Gastroesophageal sphincter (tissue), 4 donors: Measurements from ENCODE around the gene FXR2. TPM values are rescaled to one million over a fixed set of nuclear protein-coding genes. Genes with fewer than 3 reads are reported as not detected.

ENCODE experiments used
- ATAC-seq: fragments of 150-250 bp; one replicate; pipeline ENCODE4 v1.9.1; 2016; ENCODE audit warnings: mild to moderate bottlenecking, moderate library complexity
- H3K27ac ChIP-seq, 4 donors: fragments of 200-600 bp; sonication (generic) in 3 of 4; 1 replicate in 3 of 4; 2 replicates in 1 of 4; pipeline ENCODE4 v1.5.1; 2016 to 2019
- H3K27me3 ChIP-seq: fragments of 200-600 bp; sonication (generic); one replicate; pipeline ENCODE4 v1.5.1; 2019
- H3K36me3 ChIP-seq, 2 donors: fragments of 200-600 bp; sonication (generic); one replicate each; pipeline ENCODE4 v1.5.1; 2019; ENCODE audit warnings: control low read depth in 1 of 2
- H3K4me1 ChIP-seq, 3 donors: fragments of 200-600 bp; sonication (generic); 1 replicate in 2 of 3; 2 replicates in 1 of 3; pipeline ENCODE4 v1.5.1; 2016 to 2019; ENCODE audit warnings: control low read depth in 2 of 3
- H3K4me3 ChIP-seq, 2 donors: fragments of 200-600 bp; sonication (generic); one replicate each; pipeline ENCODE4 v1.5.1; 2019; ENCODE audit warnings: mild to moderate bottlenecking in 1 of 2, moderate library complexity in 1 of 2
- H3K9me3 ChIP-seq, 3 donors: fragments of 200-600 bp; sonication (generic); one replicate each; pipeline ENCODE4 v1.5.1; 2017 to 2019; ENCODE audit warnings: control low read depth in 2 of 3
- EP300 ChIP-seq: sonication (generic); formaldehyde crosslinking; IDR thresholded peaks from one replicate; pipeline ENCODE4 v1.6.1; 2017; ENCODE audit warnings: antibody characterized with exemption, mild to moderate bottlenecking
- POLR2A ChIP-seq, 2 donors: fragments of 450-650 bp; IDR thresholded peaks; one replicate each; pipeline ENCODE4 v1.6.1; 2017; ENCODE audit warnings: antibody characterized with exemption in 2 of 2, mild to moderate bottlenecking in 2 of 2, moderate library complexity in 1 of 2
- POLR2AphosphoS5 ChIP-seq: sonication (generic); formaldehyde crosslinking; IDR thresholded peaks from one replicate; pipeline ENCODE4 v1.6.1; 2017; ENCODE audit warnings: antibody characterized with exemption
- WGBS, 2 donors: methylation state at CpG; one replicate each; pipeline ENCODE4 v1.1.5; 2018; ENCODE audit warnings: low coverage in 1 of 2; 5-methylcytosine and 5-hydroxymethylcytosine counted together
- total RNA-seq, 4 donors: library from RNA; depleted of rRNA; stranded (reverse); fragments of >200 nt; gene quantifications; one replicate each; pipeline ENCODE4 v1.1.0, GENCODE V29; 2016
- TF ChIP-seq, protein P1 (sequence below), 4 experiments: fragments of 200-600 bp in 2 of 4; fragments of 450-650 bp in 2 of 4; sonication (generic) in 1 of 4; IDR thresholded peaks; one replicate each; pipeline ENCODE4 v1.5.1; 2017 to 2019; ENCODE audit warnings: antibody characterized with exemption in 4 of 4, mild to moderate bottlenecking in 2 of 4, moderate library complexity in 2 of 4

FXR2 gene
- total RNA-seq, result 10 to 100 TPM; 39.3 to 54.6 (median 47.4) TPM

DNA sequence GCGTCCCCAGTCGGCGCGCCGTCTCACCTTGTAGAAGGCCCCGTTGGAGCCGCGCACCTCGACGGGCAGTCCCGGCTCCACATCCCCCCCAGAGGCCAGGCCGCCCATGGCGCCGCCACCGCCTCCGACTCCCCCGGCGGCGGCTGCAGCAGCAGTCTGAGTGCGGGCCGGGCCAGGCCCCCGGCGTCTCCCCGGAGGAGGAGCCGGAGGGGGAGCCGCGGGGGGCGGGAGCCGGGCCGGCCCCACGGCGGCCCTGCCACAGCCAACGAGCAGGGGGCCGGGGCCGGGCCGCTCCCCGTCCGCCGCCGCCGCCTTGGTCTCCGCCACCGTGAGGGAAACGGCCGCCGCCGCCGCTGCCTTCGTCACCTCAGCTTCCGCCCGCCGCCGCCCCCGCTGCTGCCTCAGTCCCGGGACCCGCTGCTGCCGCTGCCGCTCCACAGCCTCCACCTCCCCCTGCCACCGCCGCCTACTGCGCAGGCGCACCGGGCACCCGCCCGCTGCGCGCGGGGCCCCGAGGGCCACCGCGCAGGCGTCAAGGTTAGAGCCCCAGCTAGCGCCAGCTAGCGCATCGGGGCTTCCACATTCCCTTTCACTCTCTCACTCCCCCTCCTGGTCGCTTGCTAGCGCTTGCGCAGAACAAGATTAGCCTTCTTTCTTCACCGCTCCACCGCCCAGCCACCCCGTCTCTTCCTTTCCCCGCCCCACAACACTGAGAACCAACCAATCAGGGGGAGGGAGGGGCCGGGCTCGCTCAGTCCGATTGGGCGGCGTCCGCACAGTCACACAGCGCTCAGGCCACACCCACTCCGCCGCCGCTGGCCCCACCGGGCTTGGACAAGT, at the start of gene FXR2:
TSS of gene FXR2 (minus strand) at position 473 of the 840 bp plus-strand sequence. CDS start at position 108, 365 bp downstream.
- peaks cover 0 to 48% (median 17%) of the 10 kb centered on the region in 3 donors for H3K4me1 ChIP-seq
- TF ChIP-seq POLR2A (IDR thresholded peaks at IDR 0.05), result peak; percentile 85 to 86
- TF ChIP-seq EP300, result no peak
- peak; percentile 67 for TF ChIP-seq POLR2AphosphoS5
- TF ChIP-seq, protein P1, sequence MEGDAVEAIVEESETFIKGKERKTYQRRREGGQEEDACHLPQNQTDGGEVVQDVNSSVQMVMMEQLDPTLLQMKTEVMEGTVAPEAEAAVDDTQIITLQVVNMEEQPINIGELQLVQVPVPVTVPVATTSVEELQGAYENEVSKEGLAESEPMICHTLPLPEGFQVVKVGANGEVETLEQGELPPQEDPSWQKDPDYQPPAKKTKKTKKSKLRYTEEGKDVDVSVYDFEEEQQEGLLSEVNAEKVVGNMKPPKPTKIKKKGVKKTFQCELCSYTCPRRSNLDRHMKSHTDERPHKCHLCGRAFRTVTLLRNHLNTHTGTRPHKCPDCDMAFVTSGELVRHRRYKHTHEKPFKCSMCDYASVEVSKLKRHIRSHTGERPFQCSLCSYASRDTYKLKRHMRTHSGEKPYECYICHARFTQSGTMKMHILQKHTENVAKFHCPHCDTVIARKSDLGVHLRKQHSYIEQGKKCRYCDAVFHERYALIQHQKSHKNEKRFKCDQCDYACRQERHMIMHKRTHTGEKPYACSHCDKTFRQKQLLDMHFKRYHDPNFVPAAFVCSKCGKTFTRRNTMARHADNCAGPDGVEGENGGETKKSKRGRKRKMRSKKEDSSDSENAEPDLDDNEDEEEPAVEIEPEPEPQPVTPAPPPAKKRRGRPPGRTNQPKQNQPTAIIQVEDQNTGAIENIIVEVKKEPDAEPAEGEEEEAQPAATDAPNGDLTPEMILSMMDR (IDR thresholded peaks at IDR 0.05), result peak in 3 of 4 experiments; percentile 64 to 68 (median 67)
- peaks cover 0 to 3% of the 10 kb centered on the region in 2 donors for H3K36me3 ChIP-seq
- peak within 1 kb of the TSS; percentile 47 to 88 for H3K4me3 ChIP-seq
- no peaks in the 10 kb centered on the region for H3K9me3 ChIP-seq
- ATAC-seq, result peak; percentile 97
- H3K27me3 ChIP-seq, result no peaks in the 10 kb centered on the region
- WGBS, 2 donors, result 0% methylated on average over 5 to 23 of the region's 93 CpGs
- H3K27ac ChIP-seq, result peak within 1 kb of the TSS; percentile 86 to 98 (median 95)

DNA sequence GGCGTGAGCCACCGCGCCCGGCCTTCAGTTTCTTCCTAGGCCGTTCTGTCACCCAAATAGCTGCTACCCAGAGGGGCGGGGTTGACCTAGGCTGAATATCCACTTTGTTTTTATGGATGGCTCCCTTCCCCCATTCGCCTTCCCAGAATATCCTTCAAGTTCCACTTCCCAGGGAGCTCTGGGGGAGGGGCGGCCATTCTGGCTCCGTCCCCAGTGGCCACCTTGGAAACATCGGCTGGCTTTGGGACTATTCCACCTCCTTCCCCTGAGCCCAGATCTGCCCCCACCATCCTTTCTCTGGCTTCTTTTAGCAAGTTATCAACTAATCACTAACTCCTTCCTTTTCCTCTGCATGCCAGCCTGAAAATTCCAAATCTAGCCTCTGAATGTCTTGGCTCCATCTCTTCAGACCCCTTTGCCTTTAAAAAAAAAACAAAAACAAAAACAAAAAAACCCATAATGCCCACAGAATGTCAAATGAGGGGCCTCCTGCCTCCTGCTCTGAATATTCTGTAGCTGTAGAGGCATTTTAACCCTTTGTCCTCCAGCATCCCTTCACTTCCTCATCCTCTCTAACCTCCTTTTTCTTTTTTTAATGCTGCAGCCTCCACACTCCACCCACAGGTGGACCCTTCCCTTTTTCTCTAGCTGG, 42.4 kb upstream of the FXR2 start:
- peaks cover 0 to 19% (median 0%) of the 10 kb centered on the region in 3 donors for H3K4me1 ChIP-seq
- H3K9me3 ChIP-seq, result no peaks in the 10 kb centered on the region
- TF ChIP-seq POLR2AphosphoS5 (peak; percentile 56), POLR2A (IDR thresholded peaks at IDR 0.05) (no peak), EP300 (no peak)
- TF ChIP-seq, protein P1 (IDR thresholded peaks at IDR 0.05), result no peak
- peak; percentile 76 for ATAC-seq
- H3K27me3 ChIP-seq, result peaks cover 4% of the 10 kb centered on the region
- no peaks in the 10 kb centered on the region for H3K36me3 ChIP-seq
- H3K27ac ChIP-seq, result peak overlapping the region in 3 of 4 donors; percentile 14 to 48 (median 45)
- 24 to 33% methylated on average over 5 to 7 of the region's 10 CpGs for whole genome bisulfite sequencing, 2 donors
- H3K4me3 ChIP-seq, result no peak overlapping the region

DNA sequence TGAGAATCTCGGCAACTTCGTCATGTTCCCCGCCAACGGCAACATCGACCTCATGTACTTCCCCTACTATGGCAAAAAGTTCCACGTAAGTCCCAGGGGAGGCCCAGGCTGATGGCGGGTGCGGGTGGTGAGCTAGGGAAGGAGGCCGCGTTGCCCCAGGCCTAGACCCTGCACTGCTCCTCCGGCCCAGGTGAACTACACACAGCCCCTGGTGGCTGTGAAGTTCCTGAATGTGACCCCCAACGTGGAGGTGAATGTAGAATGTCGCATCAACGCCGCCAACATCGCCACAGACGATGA, 40.8 kb upstream of the FXR2 start:
- 91% methylated on average over 7 of the region's 17 CpGs; no CpG with 5 or more reads in 1 of the 2 donors for WGBS, 2 donors
- H3K4me3 ChIP-seq, result no peak overlapping the region
- no peaks in the 10 kb centered on the region for H3K9me3 ChIP-seq
- H3K27me3 ChIP-seq, result peaks cover 20% of the 10 kb centered on the region
- no peak overlapping the region for H3K27ac ChIP-seq
- TF ChIP-seq POLR2A (IDR thresholded peaks at IDR 0.05), result no peak
- TF ChIP-seq EP300, result no peak
- peaks cover 0 to 35% (median 13%) of the 10 kb centered on the region in 3 donors for H3K4me1 ChIP-seq
- H3K36me3 ChIP-seq, result no peaks in the 10 kb centered on the region
- no peak for ATAC-seq

DNA sequence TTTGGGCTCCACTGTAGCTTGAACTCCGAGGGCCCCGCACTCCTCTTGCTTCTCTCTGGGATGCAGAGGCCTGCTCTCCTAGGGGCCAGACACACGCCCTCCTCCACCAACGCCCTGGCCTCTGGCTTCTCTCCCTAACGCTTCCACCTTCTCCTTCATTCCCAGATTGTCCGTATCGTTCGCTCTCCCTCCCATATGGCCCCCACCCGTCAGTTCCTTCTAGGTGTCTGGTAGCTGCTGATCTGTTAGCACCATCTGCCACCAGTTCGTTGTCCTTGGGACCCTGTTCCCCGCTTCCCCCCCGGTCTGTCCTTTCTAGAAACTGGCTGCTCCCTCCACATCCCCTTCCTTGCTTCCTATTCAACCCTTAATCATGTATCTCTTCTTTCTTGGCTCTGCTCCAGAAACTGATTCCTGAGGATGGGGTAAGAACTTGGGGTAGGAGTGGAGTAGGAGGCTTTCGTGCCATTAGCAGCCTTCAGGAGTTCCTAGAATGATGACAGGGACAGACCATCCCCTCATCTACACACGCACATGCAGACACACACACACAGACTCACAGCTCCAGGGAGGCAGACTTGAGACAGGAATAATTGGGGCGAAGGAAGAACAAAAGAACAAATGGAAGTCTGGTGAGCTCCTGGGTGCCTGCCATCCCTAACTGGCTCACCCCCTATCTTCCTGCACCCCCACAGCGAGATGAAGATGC, 40.3 kb upstream of the FXR2 start:
- TF ChIP-seq, protein P1 (IDR thresholded peaks at IDR 0.05), result no peak
- TF ChIP-seq POLR2AphosphoS5 (no peak), EP300 (no peak), POLR2A (IDR thresholded peaks at IDR 0.05) (no peak)
- no peak overlapping the region for H3K27ac ChIP-seq
- no peak overlapping the region for H3K4me3 ChIP-seq
- no peaks in the 10 kb centered on the region for H3K9me3 ChIP-seq
- H3K27me3 ChIP-seq, result peaks cover 24% of the 10 kb centered on the region
- H3K4me1 ChIP-seq, result peaks cover 0 to 40% (median 18%) of the 10 kb centered on the region in 3 donors
- no peaks in the 10 kb centered on the region for H3K36me3 ChIP-seq
- ATAC-seq, result no peak
- 80 to 87% methylated on average over 12 of the region's 16 CpGs for WGBS, 2 donors
